ENCODE results near the gene CFAP65. TPM values are rescaled to one million over a fixed set of nuclear protein-coding genes. Genes with fewer than 3 reads are reported as not detected.

CFAP65 gene
- polyA plus RNA-seq, 3 donors, result not detected

DNA sequence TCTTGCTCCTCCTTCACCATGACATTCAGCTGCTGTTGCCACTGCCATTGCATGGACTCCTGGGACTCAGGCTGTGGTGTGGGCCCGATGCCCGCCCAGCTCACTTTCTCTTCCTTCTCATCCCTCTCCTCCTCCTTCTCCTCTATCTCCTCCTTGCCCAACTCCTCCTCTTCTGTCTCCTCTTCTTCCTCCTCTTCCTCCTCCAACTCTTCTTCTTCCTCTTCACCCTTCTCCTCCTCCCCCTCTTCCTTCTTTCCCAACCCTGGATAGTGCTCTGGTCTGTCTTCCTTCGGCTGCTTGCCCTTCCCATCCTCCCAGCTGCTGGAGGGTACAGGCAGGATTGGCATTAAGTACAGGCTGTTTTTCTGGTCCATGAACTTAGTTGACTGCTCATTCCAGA, 37.3 kb downstream of the CFAP65 start:
- Histone ChIP-seq H3K27ac (ENCODE audit: low read depth in 1 of 2, low read length in 2 of 2) (no peak overlapping the region), H3K79me2 (ENCODE audit: insufficient read depth, low read length) (no peaks in the 10 kb centered on the region), H3K27me3 (ENCODE audit: control insufficient read depth in 2 of 2, insufficient read depth in 2 of 2, low read length in 2 of 2) (peaks cover 44 to 72% of the 10 kb centered on the region in 2 donors), H4K20me1 (ENCODE audit: insufficient read depth, low read length) (no peaks in the 10 kb centered on the region), H3K4me1 (ENCODE audit: control insufficient read depth in 1 of 2, insufficient read depth in 2 of 2, low read length in 2 of 2) (no peaks in the 10 kb centered on the region), H3K4me2 (replicated peaks; ENCODE audit: extremely low read depth, low read length, poor library complexity, severe bottlenecking) (no peak overlapping the region), H3K9me3 (replicated peaks in 1 of 2; ENCODE audit: control insufficient read depth in 1 of 2, insufficient read depth in 1 of 2, low read length in 2 of 2) (peaks cover 0 to 25% of the 10 kb centered on the region in 2 donors), H3K36me3 (replicated peaks in 1 of 2; ENCODE audit: control insufficient read depth in 1 of 2, insufficient read depth in 2 of 2, low read length in 2 of 2) (no peaks in the 10 kb centered on the region), H3K4me3 (replicated peaks in 1 of 3; ENCODE audit: low read depth in 2 of 3, low read length in 3 of 3) (no peak overlapping the region), H2AFZ (ENCODE audit: insufficient read depth, low read depth, low read length, poor library complexity, severe bottlenecking) (no peak overlapping the region), H3K9ac (ENCODE audit: insufficient read depth, low read length, poor library complexity, severe bottlenecking) (no peak overlapping the region)
- H3K27me3 Mint-ChIP-seq (ENCODE audit: low read depth in 3 of 3), result peaks cover 72 to 91% (median 83%) of the 10 kb centered on the region in 3 donors
- peak overlapping the region in 1 of 2 donors; percentile 71 for H3K4me3 Mint-ChIP-seq
- H3K36me3 Mint-ChIP-seq, result no peaks in the 10 kb centered on the region
- no peak for DNase-seq
- peaks cover 6% of the 10 kb centered on the region for H3K4me1 Mint-ChIP-seq
- intact Hi-C loops (cut with micrococcal nuclease), result no loop called here
- H3K27ac Mint-ChIP-seq, result no peak overlapping the region
- 89% methylated on average over 2 of the region's 3 CpGs for WGBS (ENCODE audit: insufficient coverage)
- H3K9me3 Mint-ChIP-seq, result peaks cover 0 to 15% (median 4%) of the 10 kb centered on the region in 7 donors
- TF ChIP-seq, protein P1, sequence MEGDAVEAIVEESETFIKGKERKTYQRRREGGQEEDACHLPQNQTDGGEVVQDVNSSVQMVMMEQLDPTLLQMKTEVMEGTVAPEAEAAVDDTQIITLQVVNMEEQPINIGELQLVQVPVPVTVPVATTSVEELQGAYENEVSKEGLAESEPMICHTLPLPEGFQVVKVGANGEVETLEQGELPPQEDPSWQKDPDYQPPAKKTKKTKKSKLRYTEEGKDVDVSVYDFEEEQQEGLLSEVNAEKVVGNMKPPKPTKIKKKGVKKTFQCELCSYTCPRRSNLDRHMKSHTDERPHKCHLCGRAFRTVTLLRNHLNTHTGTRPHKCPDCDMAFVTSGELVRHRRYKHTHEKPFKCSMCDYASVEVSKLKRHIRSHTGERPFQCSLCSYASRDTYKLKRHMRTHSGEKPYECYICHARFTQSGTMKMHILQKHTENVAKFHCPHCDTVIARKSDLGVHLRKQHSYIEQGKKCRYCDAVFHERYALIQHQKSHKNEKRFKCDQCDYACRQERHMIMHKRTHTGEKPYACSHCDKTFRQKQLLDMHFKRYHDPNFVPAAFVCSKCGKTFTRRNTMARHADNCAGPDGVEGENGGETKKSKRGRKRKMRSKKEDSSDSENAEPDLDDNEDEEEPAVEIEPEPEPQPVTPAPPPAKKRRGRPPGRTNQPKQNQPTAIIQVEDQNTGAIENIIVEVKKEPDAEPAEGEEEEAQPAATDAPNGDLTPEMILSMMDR (IDR thresholded peaks at IDR 0.05), result no peak

DNA sequence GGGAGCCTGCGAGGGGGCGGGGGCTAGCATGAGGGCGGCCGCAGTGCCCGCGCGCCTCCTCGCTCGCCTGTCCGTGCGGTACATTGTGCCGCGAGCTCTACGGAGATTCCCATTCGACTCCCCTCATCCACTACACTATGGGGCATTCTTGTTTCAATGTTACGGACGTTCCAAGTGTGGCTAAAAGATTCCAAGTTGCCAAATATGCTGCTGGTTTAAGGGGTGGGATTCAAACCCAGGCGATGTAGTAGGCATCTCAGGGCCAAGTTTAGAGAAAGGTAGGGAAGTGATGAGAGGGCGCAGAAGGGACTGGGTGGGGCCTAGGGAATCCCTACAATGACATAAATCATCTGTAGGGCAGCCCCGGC, 38.1 kb downstream of the CFAP65 start:
- Histone ChIP-seq H4K20me1 (ENCODE audit: insufficient read depth, low read length) (no peaks in the 10 kb centered on the region), H2AFZ (ENCODE audit: insufficient read depth, low read depth, low read length, poor library complexity, severe bottlenecking) (no peak overlapping the region), H3K9me3 (replicated peaks in 1 of 2; ENCODE audit: control insufficient read depth in 1 of 2, insufficient read depth in 1 of 2, low read length in 2 of 2) (peaks cover 0 to 25% of the 10 kb centered on the region in 2 donors), H3K27ac (ENCODE audit: low read depth in 1 of 2, low read length in 2 of 2) (no peak overlapping the region), H3K79me2 (ENCODE audit: insufficient read depth, low read length) (no peaks in the 10 kb centered on the region), H3K4me1 (ENCODE audit: control insufficient read depth in 1 of 2, insufficient read depth in 2 of 2, low read length in 2 of 2) (no peaks in the 10 kb centered on the region), H3K4me3 (replicated peaks in 1 of 3; ENCODE audit: low read depth in 2 of 3, low read length in 3 of 3) (no peak overlapping the region), H3K27me3 (ENCODE audit: control insufficient read depth in 2 of 2, insufficient read depth in 2 of 2, low read length in 2 of 2) (peaks cover 44 to 79% of the 10 kb centered on the region in 2 donors), H3K9ac (ENCODE audit: insufficient read depth, low read length, poor library complexity, severe bottlenecking) (no peak overlapping the region), H3K4me2 (replicated peaks; ENCODE audit: extremely low read depth, low read length, poor library complexity, severe bottlenecking) (no peak overlapping the region), H3K36me3 (replicated peaks in 1 of 2; ENCODE audit: control insufficient read depth in 1 of 2, insufficient read depth in 2 of 2, low read length in 2 of 2) (no peaks in the 10 kb centered on the region)
- Mint-ChIP-seq H3K27me3 (ENCODE audit: low read depth in 3 of 3) (peaks cover 77 to 95% (median 86%) of the 10 kb centered on the region in 3 donors), H3K36me3 (no peaks in the 10 kb centered on the region), H3K27ac (no peak overlapping the region), H3K4me1 (peaks cover 6% of the 10 kb centered on the region), H3K4me3 (peak overlapping the region in 1 of 2 donors; percentile 71), H3K9me3 (peaks cover 0 to 15% (median 4%) of the 10 kb centered on the region in 7 donors)
- intact Hi-C loops (cut with micrococcal nuclease), result no loop called here
- TF ChIP-seq, protein P1 (IDR thresholded peaks at IDR 0.05), result no peak
- WGBS (ENCODE audit: insufficient coverage), result 11% methylated on average over 8 of the region's 20 CpGs
- no peak for DNase-seq
